ENCODE results near the gene WDFY2.
"Not testable (repeated sequence)": the region's sequence is repeated elsewhere in the genome, so short reads cannot be mapped to it uniquely, and the experiment has no call there.

The WDFY2 gene, protein sequence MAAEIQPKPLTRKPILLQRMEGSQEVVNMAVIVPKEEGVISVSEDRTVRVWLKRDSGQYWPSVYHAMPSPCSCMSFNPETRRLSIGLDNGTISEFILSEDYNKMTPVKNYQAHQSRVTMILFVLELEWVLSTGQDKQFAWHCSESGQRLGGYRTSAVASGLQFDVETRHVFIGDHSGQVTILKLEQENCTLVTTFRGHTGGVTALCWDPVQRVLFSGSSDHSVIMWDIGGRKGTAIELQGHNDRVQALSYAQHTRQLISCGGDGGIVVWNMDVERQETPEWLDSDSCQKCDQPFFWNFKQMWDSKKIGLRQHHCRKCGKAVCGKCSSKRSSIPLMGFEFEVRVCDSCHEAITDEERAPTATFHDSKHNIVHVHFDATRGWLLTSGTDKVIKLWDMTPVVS
- 4.7 to 83.3 (median 15.9) reads per million in 18 experiments for total RNA-seq

DNA sequence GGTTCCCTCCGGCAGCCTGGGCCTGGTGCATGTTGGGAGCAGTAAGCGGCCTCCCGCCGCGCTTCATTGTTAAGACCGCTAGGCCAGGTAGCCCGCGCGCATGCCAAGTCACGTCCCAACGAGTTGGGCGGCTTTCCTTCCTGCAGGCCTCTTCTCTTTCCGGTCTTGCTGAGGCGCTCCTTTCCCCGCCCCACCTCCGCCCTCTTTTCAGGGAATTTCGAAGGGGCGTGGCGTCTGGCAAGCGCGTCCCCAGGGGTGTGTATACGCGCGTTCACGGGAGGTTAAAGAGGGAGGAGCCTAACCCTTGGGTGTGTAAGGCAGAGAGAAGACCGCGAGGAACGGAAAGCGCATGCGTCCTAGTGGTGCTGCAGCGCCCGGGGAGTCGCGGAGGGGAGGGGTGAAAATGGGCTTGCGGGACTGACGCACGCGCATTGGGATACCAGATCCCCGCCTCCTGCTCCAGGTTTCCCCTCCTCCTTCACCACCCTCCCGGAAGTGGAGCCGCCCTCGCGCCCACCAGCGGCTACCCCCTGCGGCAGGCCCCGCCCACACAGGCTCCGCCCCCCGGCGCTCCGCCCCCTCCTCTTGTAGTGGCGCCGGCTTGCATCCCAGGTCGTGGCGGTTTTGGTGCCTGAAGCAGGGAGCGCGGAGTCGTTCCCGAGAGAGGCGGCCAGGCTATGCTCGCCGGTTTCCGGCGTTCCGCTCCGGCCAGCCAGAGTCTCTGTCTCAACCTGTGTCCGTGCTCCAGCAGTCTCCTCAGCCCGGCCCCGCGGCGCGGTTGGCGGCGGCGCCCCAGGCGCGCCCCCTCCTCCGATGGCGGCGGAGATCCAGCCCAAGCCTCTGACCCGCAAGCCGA is at the start of gene WDFY2:
WDFY2 (plus strand) TSS at position 588 of the 856 bp plus-strand sequence; CDS start at position 814, 226 bp downstream.
- DNase-seq, result peak; percentile 100

DNA sequence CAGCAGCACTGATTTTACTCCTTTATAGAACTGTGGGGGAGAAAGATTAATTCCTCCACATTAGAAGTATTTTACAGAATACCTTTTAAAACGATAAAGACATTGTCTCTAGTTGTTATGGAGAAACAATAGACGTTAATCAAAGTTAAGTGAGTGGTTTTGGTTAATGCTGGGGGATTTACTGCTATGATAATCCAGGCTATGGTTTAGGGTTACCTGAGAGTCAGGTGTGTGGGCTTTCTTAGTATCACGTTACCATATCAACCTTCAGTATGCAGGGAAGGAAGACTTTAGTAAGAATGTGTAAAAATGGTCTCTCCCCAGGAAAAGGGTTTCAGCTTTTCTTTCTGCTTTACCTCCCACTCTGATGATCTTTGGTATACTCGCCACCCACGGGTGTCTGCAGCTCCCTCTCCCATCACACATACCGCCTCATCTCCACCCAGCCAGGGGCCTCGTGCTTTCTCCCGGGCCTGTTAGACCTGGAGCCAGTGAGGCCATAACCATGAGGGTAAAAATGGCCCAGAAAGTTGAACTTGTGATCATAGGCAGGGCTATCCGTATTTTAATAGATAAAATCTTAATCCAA is 45.6 kb upstream of the WDFY2 start:
- DNase-seq, result peak in 1 of 2 donors; percentile 50

DNA sequence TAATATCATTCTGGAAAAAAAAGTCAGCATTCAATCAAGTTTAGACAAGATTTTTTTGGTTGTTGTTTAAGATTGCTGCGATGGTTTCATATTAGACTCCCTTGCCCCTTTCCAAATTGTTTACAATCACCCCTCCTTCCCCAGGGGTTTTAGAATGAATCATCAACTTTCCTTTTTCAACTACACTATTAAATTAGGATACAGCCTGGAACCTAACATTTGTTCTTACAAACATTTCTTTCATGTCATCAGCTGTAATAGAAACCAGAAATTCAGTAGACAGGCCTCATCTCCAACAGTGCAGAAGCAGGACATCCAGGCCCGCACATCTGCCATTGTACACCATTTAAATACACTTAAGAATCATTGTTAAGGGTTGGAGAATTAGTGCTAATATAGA is 44.4 kb upstream of the WDFY2 start:
- no peak for DNase-seq

- no peak for DNase-seq
These were observed 43.2 kb upstream of the WDFY2 start for GRCh38 chr13:51541037-51541436.

DNA sequence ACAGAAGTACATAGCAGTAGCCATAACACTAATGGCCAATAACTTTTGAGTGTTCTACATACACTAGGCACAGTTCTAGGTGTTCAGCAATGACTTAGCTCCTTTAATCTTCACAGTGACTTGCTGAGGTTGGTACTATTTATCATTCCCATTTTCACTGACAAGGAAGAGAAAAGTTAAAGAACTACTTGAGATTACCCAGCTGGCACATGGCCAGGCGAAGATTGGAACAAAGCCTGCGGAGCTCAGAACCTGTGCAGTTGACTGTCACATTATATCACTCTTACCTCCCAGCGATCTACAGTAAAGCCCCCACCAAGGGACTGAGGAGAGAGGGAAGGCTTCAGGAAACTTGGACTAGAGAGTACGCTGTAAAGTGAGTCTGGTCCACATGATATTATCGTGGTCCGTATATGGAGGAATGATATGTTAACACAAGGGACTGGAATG is 42.4 kb upstream of the WDFY2 start:
- no peak for DNase-seq

DNA sequence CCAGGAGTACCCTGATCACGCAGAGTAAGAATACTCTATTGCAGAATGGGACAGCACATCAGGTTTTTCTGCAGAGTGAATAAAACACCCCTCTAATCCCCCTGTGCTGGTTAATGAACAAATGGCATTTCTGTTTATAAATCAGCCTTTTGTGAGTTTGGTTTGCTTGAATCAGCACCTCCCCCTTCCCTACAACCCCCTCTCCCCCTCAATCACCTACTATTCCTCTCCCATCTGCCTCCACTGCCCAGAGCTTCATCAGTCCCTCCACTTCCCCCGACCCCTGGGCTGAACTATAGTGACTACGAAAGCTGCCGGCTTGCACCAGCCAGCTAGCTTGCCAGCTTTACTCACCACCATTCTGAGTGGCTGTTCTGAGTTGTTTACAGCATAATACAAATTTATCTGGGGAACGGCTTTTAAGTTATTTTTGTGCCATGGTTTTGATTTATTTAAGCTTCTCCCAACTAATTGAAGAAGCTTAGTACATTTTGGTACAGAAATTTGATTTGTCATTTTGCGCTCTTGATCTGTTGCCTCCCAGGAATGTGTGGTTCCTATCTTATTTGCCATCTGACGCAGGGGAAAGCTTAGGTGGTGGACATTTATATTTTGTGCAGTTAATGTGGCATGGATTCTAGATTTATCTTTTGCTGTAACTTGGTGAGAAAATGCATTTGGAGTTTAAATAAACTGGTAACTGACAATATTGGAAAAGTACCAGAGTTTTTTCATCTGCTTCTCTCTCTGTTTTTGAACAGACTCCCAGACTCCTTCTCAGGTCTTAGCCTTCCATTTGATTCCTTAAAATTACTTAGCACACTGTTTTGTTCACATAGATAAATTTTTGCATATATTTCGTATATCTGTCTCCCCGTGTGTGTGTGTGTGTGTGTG is 41.7 kb upstream of the WDFY2 start:
- no peak for DNase-seq

- DNase-seq, result not testable (repeated sequence)
These were observed 38.8 kb upstream of the WDFY2 start for GRCh38 chr13:51545446-51545845.

DNA sequence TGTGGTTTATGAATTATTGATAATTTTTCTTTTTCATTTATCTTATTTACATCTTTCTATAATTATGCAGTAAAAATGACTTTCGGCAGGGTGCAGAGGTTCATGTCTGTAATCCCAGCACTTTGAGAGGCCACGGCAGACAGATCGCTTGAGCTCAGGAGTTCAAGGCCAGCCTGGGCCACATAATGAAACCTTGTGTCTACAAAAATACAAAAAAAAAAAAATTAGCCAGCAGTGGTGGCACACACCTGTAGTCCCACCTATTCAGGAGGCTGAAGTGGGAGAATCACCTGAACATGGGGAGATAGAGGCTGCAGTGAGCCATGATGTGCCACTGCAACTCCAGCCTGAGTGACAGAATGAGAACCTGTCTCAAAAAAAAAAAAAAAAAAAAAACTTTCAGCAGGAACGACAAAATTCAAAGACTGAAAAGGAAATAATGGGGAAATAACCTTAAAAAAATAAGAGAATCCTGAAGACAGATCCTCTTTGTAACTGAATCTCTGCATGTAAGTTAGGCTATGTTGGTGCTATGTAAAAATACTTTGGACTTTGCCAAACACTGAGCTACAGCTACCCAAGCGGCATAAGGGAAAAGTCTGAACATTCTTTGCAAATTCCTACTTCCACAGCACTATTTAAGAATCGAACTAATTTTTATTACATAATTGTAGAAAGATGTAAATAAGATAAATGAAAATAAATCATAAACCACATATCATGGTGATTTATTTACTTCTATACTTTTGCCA is 36.7 kb upstream of the WDFY2 start:
- DNase-seq, result no peak

DNA sequence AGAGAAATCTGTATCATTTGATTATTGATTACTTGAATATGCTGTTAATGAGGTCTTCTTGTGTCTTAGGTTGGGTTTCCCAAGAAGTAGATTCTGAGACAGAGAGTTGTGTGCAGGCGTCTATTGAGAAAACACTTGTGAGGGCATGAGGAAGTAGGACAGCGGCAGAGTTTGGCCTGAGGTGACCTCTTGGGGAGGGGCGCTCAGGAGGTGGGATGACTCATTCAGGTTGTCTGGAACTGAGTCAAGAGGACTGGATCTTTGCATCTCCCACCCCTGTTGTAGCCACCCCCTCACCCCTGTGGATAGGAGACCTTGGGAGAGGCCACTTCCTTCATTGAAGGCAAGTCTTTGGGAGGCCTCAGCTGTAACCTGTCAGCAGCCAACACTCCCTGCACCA is 35.2 kb upstream of the WDFY2 start:
- DNase-seq, result peak; percentile 88 to 90

- DNase-seq, result no peak
These were observed 34.7 kb upstream of the WDFY2 start for GRCh38 chr13:51549593-51549992.

DNA sequence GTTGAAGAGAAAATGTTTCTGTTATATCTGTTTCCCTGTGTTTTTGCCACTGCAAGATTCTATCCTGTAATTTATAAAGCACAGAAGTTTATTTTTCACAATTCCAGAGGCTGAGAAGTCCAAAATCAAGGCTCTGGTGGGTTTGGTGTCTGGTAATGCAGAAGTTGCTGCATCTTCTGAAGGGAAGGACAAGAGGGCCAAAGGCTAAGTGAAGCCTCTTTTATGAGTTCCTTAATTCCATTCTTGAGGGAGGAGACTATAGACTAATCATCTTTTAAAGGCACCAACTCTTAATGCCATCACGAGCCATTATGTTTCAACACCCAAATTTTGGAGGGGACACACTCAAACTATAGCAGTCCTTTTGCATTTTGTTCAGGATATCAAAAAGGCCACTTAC is 34.1 kb upstream of the WDFY2 start:
- peak; percentile 70 to 79 for DNase-seq

- DNase-seq, result no peak
These were observed 32.8 kb upstream of the WDFY2 start for GRCh38 chr13:51551416-51551815.

DNA sequence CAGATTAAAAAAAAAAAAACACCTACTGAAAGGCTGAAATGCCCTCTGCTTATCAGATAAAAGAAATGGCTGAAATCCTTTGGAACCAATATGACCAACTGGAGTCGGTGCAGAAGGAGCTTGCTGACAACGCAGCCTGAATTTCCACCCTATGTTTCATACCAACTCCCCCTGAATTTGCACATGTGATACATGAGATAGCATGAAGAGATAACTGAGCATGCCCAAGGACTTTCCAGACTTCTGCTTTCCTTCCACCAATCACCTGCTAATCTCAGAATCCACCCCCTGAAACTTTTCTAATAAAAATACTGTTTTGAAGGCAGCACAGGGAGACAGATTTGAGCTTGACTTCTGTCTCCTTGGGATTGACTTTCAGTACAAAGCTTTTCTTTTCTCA is 32.2 kb upstream of the WDFY2 start:
- peak; percentile 71 to 81 for DNase-seq

DNA sequence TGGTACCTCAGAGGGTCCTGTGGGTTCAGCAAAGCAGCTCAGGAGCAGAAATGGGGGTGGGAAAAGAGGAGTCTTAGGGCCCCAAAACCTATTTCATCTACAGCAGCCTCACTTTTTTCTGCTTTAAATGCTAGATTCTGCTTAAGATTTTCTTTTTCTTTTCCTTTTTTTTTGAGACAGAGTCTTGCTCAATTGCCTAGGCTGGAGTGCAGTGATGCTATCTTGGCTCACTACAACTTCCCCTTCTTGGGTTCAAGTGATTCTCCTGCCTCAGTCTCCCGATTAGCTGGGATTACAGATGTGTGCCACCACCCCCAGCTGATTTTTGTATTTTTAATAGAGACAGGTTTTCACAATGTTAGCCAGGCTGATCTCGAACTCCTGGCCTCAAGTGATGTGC is 30.7 kb upstream of the WDFY2 start:
- DNase-seq, result peak; percentile 52 to 70

- DNase-seq, result no peak
These were observed 27.5 kb upstream of the WDFY2 start for GRCh38 chr13:51556740-51557139.

- peak; percentile 46 to 63 for DNase-seq
These were observed 26.8 kb upstream of the WDFY2 start for GRCh38 chr13:51557438-51557837.

DNA sequence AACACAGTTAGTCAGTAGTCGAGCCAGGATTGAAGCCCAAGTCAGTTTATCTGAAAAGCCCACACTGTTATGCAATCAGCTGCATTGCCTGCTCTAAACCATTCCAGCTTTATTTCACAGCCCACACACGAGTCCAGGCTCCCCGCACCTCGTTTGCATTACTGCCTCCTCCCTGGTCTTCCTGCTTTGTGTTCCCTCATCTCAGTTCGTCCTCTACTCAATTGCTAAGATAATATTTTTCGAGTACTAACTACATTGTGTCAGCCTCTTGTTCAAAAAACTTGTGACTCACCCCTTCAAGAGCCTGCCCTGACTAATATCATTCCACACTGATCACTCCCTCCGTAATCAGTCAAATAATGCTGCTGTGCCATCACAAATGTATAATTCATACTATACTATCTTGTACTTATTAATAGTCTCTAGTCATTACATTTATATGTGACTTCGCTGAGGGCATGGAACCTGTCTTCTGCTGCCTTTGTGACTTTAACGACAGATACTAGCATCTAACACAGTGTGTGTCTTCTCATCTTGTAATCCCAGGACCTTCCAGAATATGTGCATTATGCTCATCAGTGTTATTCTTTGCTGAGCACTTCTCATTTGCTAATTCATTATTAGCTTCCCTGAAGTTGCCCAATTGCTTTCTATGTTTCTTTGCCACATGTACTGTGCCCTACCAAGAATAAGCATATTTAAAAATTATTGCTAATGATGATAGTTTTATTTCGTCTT is 26.2 kb upstream of the WDFY2 start:
- DNase-seq, result peak; percentile 64 to 67

DNA sequence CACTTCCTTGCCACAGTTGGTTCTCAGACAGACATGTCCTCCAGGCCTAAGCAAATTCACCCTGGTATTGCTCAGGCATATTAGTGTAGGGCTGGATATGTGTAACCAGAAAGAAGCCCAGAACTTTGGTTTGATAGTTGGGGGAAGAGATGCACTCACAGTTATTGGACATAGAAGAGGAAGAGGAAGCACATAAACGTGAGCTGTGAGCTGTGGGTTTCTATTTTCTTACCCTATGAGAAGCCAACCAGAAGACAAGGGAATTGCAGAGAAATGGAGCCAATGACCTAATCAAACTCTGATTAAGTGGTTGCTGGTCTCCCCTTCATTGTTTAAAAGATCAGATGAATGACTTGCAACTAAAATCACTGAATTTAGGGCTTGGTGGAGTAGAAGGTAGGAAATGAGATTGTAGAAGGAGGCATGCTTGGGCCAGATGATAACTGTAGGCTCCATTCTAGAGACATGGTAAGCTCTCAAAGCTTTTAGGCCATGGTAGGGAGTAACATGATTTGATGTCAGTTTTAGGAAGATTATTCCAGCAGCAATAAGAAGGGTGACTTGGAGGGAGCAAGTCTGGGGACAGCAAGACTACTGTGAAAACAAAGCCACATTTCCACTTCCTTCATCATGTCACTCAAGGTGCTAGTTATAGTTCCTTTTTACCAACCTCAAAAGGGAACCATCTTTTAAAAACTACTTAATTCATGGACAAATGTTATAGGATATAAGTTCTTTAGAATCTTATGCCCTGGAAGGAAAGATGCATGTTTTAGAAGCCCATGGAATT is 24.1 kb upstream of the WDFY2 start:
- DNase-seq, result peak; percentile 49 to 70

GRCh38 chr13:51562011-51562671 is 22.1 kb upstream of the WDFY2 start:
- DNase-seq, result peak; percentile 72 to 76

Data from inflammatory macrophage (primary cell).